Measurements from ENCODE around the gene HFM1. TPM values are rescaled to one million over a fixed set of nuclear protein-coding genes. Genes with fewer than 3 reads are reported as not detected.

HFM1 gene
- total and polyA plus RNA-seq, 9 of the 15 experiments (the other 6 are each of a cell fraction or from before 2014, with no cell fraction given), result 1.5 to 6.4 (median 3.7) TPM

DNA sequence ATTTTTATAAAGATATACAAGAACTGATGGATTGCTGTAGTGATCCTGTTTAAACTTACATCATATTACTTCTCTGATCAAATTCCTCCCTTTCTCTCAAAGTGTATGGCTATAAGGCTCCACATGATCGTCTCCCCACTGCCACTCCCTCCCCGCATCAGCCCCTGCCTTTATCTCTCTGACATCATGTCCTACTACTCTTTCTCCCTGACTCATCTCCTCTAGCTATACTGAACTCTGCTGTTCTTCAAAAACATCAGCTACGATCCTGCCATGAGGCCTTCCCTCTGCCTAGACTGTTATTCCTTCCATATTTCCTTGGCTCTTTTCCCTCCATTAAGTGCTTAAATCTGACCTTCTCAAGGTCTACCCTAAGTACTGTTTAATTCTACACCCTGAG lies 22.8 kb downstream of the HFM1 start (continued):
- TF ChIP-seq NR4A1 (CRISPR knock-in tag; IDR thresholded peaks at IDR 0.05) (no peak), NR4A1 (tag; IDR thresholded peaks at IDR 0.05) (no peak), ATF3 (IDR thresholded peaks at IDR 0.05) (peak; percentile 42), ATF3 (CRISPR knock-in tag; conservative IDR thresholded peaks at IDR 0.05) (no peak), MAFK (IDR thresholded peaks at IDR 0.05; ENCODE audit: low read length) (peak; percentile 21; the same call in 1 of the 2 replicates), GTF2F1 (IDR thresholded peaks at IDR 0.05; ENCODE audit: low read depth, low read length) (no peak)

GRCh38 chr1:91374086-91374485 lies 30.6 kb downstream of the HFM1 start:
- in situ Hi-C loops (cut with MboI), result no loop called here
- no peaks in the 10 kb centered on the region for H3K4me1 ChIP-seq (replicated peaks in 1 of 2; ENCODE audit: control insufficient read depth in 2 of 2, insufficient read depth in 2 of 2, low read length in 2 of 2)
- no peak for ATAC-seq
- intact Hi-C loops (cut with micrococcal nuclease), result no loop called here
- no peak for DNase-seq (ENCODE audit: extremely low read depth in 1 of 4, low spot score in 3 of 4)
- no peak overlapping the region for H3K4me2 ChIP-seq (ENCODE audit: insufficient read depth, low read length)
- H2AFZ ChIP-seq (ENCODE audit: low read depth, low read length), result no peak overlapping the region
- no peaks in the 10 kb centered on the region for H3K79me2 ChIP-seq (ENCODE audit: control insufficient read depth, insufficient read depth, low read length)
- POLR2A ChIA-PET, result no interaction called here
- CTCF ChIA-PET (ENCODE audit: low intra/inter-chr PET ratio), result no interaction called here
- no peak overlapping the region for H3K9ac ChIP-seq (ENCODE audit: insufficient read depth in 1 of 2, low read depth in 2 of 2, low read length in 2 of 2)
- no peaks in the 10 kb centered on the region; the same call in 2 of the 3 replicates for H3K36me3 ChIP-seq (ENCODE audit: control insufficient read depth, insufficient read depth, low read length)
- no peak overlapping the region for H3K4me3 ChIP-seq
- H4K20me1 ChIP-seq (replicated peaks; ENCODE audit: control insufficient read depth, insufficient read depth, low read length), result no peaks in the 10 kb centered on the region
- H3K27ac ChIP-seq (ENCODE audit: extremely low read depth, low read depth, low read length), result no peak overlapping the region
- FAIRE-seq, result no peak
- no peaks in the 10 kb centered on the region for H3K9me1 ChIP-seq (ENCODE audit: control insufficient read depth, insufficient read depth, low read length)
- WGBS (ENCODE audit: insufficient coverage, low coverage, missing lambda C conversion rate), result 21% methylated on average over 1 of the region's 1 CpG
- BruUV-seq (replicated peaks), result no TSS peak
- no peaks in the 10 kb centered on the region for H3K27me3 ChIP-seq (ENCODE audit: control insufficient read depth in 2 of 2, insufficient read depth in 2 of 2, low read length in 2 of 2)
- no peaks in the 10 kb centered on the region for H3K9me3 ChIP-seq (replicated peaks; ENCODE audit: control insufficient read depth, insufficient read depth, low read depth, low read length)
- TF ChIP-seq FOXK1 (CRISPR knock-in tag; IDR thresholded peaks at IDR 0.05; ENCODE audit: borderline replicate concordance) (no peak), FUS (optimal IDR thresholded peaks at IDR 0.05; ENCODE audit: low read depth, low read length) (no peak), NFIX (CRISPR knock-in tag; IDR thresholded peaks at IDR 0.05; ENCODE audit: low read depth) (no peak), TAL1 (IDR thresholded peaks at IDR 0.05) (no peak), MEF2D (tag; conservative IDR thresholded peaks at IDR 0.05; ENCODE audit: low read depth) (no peak), HMG20B (CRISPR knock-in tag; IDR thresholded peaks at IDR 0.05) (no peak), SMC3 (conservative IDR thresholded peaks at IDR 0.05; ENCODE audit: insufficient read depth, low read depth, low read length) (no peak), SNAPC5 (CRISPR knock-in tag; IDR thresholded peaks at IDR 0.05) (no peak), RBBP5 (IDR thresholded peaks at IDR 0.05; ENCODE audit: borderline replicate concordance, insufficient read depth, low read length, poor library complexity, severe bottlenecking) (no peak), SMARCE1 (IDR thresholded peaks at IDR 0.05) (no peak), ZNF23 (CRISPR knock-in tag; IDR thresholded peaks at IDR 0.05) (no peak), HDAC3 (IDR thresholded peaks at IDR 0.05; ENCODE audit: borderline replicate concordance, partially characterized antibody) (no peak)
- TF ChIP-seq, protein P1, sequence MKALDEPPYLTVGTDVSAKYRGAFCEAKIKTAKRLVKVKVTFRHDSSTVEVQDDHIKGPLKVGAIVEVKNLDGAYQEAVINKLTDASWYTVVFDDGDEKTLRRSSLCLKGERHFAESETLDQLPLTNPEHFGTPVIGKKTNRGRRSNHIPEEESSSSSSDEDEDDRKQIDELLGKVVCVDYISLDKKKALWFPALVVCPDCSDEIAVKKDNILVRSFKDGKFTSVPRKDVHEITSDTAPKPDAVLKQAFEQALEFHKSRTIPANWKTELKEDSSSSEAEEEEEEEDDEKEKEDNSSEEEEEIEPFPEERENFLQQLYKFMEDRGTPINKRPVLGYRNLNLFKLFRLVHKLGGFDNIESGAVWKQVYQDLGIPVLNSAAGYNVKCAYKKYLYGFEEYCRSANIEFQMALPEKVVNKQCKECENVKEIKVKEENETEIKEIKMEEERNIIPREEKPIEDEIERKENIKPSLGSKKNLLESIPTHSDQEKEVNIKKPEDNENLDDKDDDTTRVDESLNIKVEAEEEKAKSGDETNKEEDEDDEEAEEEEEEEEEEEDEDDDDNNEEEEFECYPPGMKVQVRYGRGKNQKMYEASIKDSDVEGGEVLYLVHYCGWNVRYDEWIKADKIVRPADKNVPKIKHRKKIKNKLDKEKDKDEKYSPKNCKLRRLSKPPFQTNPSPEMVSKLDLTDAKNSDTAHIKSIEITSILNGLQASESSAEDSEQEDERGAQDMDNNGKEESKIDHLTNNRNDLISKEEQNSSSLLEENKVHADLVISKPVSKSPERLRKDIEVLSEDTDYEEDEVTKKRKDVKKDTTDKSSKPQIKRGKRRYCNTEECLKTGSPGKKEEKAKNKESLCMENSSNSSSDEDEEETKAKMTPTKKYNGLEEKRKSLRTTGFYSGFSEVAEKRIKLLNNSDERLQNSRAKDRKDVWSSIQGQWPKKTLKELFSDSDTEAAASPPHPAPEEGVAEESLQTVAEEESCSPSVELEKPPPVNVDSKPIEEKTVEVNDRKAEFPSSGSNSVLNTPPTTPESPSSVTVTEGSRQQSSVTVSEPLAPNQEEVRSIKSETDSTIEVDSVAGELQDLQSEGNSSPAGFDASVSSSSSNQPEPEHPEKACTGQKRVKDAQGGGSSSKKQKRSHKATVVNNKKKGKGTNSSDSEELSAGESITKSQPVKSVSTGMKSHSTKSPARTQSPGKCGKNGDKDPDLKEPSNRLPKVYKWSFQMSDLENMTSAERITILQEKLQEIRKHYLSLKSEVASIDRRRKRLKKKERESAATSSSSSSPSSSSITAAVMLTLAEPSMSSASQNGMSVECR (CRISPR knock-in tag; IDR thresholded peaks at IDR 0.05), result no peak

All from K562 (cell line).